Sigmoid colon (tissue), 4 donors: ENCODE results near the gene TEX264.

ENCODE experiments used
- EP300 ChIP-seq, 4 donors: sonication (generic); formaldehyde crosslinking; IDR thresholded peaks; one replicate each; pipeline ENCODE4 v1.6.1; 2017; ENCODE audit warnings: antibody characterized with exemption in 4 of 4
- POLR2A ChIP-seq, 2 donors: fragments of 450-650 bp; IDR thresholded peaks; one replicate each; pipeline ENCODE4 v1.6.1; 2016; ENCODE audit warnings: antibody characterized with exemption in 2 of 2, mild to moderate bottlenecking in 2 of 2, moderate library complexity in 2 of 2
- POLR2AphosphoS5 ChIP-seq, 4 donors: sonication (generic); formaldehyde crosslinking; IDR thresholded peaks; one replicate each; pipeline ENCODE4 v1.6.1; 2017; ENCODE audit warnings: antibody characterized with exemption in 4 of 4
- TF ChIP-seq, protein P1 (sequence below), 4 experiments: fragments of 450-650 bp in 3 of 4; fragments of 200-600 bp in 1 of 4; IDR thresholded peaks; one replicate each; pipeline ENCODE4 v1.5.1; 2016 to 2019; ENCODE audit warnings: antibody characterized with exemption in 4 of 4, mild to moderate bottlenecking in 3 of 4, moderate library complexity in 2 of 4

DNA sequence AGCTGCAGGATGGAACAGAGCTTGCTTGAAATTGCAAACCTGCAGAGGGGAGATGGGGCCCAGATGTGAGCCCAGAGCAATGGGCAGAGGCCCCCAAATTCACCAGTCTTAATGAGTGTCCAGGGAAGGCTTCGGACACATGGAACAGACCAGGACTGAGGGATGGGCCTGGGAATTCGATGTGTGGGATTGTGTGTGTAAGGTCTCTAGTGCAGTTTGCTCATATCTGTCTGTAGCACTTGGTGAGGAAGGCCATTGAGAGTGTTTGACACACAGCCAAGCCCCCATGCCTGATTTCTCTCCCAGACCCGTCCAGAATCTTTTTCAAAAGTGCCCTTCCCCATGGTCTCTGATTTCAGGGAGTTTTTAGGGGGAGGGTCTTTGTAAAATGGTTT, 17.2 kb downstream of the TEX264 start:
- no peak for TF ChIP-seq POLR2A (IDR thresholded peaks at IDR 0.05)
- TF ChIP-seq, protein P1, sequence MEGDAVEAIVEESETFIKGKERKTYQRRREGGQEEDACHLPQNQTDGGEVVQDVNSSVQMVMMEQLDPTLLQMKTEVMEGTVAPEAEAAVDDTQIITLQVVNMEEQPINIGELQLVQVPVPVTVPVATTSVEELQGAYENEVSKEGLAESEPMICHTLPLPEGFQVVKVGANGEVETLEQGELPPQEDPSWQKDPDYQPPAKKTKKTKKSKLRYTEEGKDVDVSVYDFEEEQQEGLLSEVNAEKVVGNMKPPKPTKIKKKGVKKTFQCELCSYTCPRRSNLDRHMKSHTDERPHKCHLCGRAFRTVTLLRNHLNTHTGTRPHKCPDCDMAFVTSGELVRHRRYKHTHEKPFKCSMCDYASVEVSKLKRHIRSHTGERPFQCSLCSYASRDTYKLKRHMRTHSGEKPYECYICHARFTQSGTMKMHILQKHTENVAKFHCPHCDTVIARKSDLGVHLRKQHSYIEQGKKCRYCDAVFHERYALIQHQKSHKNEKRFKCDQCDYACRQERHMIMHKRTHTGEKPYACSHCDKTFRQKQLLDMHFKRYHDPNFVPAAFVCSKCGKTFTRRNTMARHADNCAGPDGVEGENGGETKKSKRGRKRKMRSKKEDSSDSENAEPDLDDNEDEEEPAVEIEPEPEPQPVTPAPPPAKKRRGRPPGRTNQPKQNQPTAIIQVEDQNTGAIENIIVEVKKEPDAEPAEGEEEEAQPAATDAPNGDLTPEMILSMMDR (IDR thresholded peaks at IDR 0.05) = no peak
- TF ChIP-seq POLR2AphosphoS5 (IDR thresholded peaks at IDR 0.05) = no peak
- no peak for TF ChIP-seq EP300 (IDR thresholded peaks at IDR 0.05)
